Esophagus squamous epithelium (tissue), 5 donors: ENCODE results near the gene CNGA2. TPM values are rescaled to one million over a fixed set of nuclear protein-coding genes. Genes with fewer than 3 reads are reported as not detected.
A peak's percentile ranks its signal among the peaks of the same experiment; 100 is the strongest.
"Not testable (repeated sequence)": the region's sequence is repeated elsewhere in the genome, so short reads cannot be mapped to it uniquely, and the experiment has no call there.

Experiments used
- DNase-seq: peaks from one replicate; lab custom pipeline; 2025; lab: John Stamatoyannopoulos, UW
- H3K27ac ChIP-seq, 4 donors: fragments of 200-600 bp; sonication (generic); one replicate each; pipeline ENCODE4 v1.5.1; 2016 to 2019; ENCODE audit warnings: mild to moderate bottlenecking in 1 of 4
- H3K27me3 ChIP-seq, 4 donors: fragments of 200-600 bp; sonication (generic); 1 replicate in 3 of 4; 2 replicates in 1 of 4; pipeline versions ENCODE4 v1.5.1 to v1.6.0; 2017 to 2021; ENCODE audit warnings: antibody characterized with exemption in 1 of 4
- H3K36me3 ChIP-seq, 3 donors: fragments of 200-600 bp; sonication (generic); one replicate each; pipeline ENCODE4 v1.5.1; 2016 to 2019
- H3K4me1 ChIP-seq, 3 donors: fragments of 200-600 bp; sonication (generic); one replicate each; pipeline ENCODE4 v1.5.1; 2017 to 2019
- H3K4me3 ChIP-seq, 4 donors: fragments of 200-600 bp; sonication (generic); 1 replicate in 3 of 4; 2 replicates in 1 of 4; pipeline ENCODE4 v1.5.1; 2016 to 2019; ENCODE audit warnings: mild to moderate bottlenecking in 2 of 4, moderate library complexity in 1 of 4
- H3K9me3 ChIP-seq, 3 donors: fragments of 200-600 bp; sonication (generic); one replicate each; pipeline ENCODE4 v1.5.1; 2016 to 2019
- CTCF ChIP-seq, 6 experiments: fragments of 450-650 bp in 4 of 6; fragments of 200-600 bp in 2 of 6; sonication (generic) in 2 of 6; IDR thresholded peaks; one replicate each; pipeline ENCODE4 v1.5.1; 2016 to 2019; ENCODE audit warnings: antibody characterized with exemption in 6 of 6, mild to moderate bottlenecking in 4 of 6, moderate library complexity in 4 of 6
- POLR2A ChIP-seq, 4 donors: fragments of 450-650 bp; IDR thresholded peaks; one replicate each; pipeline ENCODE4 v1.6.1; 2017; ENCODE audit warnings: antibody characterized with exemption in 4 of 4, mild to moderate bottlenecking in 4 of 4, moderate library complexity in 3 of 4
- WGBS, 2 donors: methylation state at CpG; one replicate each; pipeline ENCODE4 v1.1.5; 2018; 5-methylcytosine and 5-hydroxymethylcytosine counted together
- intact Hi-C: fragments of 100-400 bp; cut with DNase I; formaldehyde crosslinking; loops from one replicate; pipeline ENCODE4 v1.15.0; 2022
- total RNA-seq, 4 donors: library from RNA; depleted of rRNA; stranded (reverse); fragments of >200 nt; gene quantifications; one replicate each; pipeline ENCODE4 v1.1.0, GENCODE V29; 2016
- donor health status: DM: yes; HTN: yes; CAD: no.

Gene CNGA2
- total RNA-seq, 4 donors from 2014 or later: not detected

GRCh38 chrX:151694661-151695582 lies 39.6 kb upstream of the CNGA2 start, which contains the start of gene PRRG3:
Gene PRRG3 (plus strand): TSS chrX:151695458. CDS start chrX:151698815, 3,357 bp downstream.
- Histone ChIP-seq H3K36me3 (no peaks in the 10 kb centered on the region), H3K4me3 (peak within 1 kb of the TSS; percentile 8 to 57 (median 27)), H3K27me3 (peaks cover 0 to 28% (median 0%) of the 10 kb centered on the region in 4 donors), H3K4me1 (peaks cover 0 to 6% (median 4%) of the 10 kb centered on the region in 3 donors), H3K27ac (peak within 1 kb of the TSS in 1 of 4 donors; percentile 9), H3K9me3 (no peaks in the 10 kb centered on the region)
- intact Hi-C loops: no loop called here
- TF ChIP-seq CTCF (IDR thresholded peaks at IDR 0.05) (no peak), POLR2A (IDR thresholded peaks at IDR 0.05) (no peak)
- no peak for DNase-seq
- WGBS, 2 donors: 37% methylated on average over 2 of the region's 100 CpGs; no CpG with 5 or more reads in 1 of the 2 donors

GRCh38 chrX:151695583-151696340 lies 38.8 kb upstream of the CNGA2 start:
- Histone ChIP-seq H3K27ac (no peak overlapping the region), H3K4me3 (peak overlapping the region in 3 of 4 donors; percentile 16 to 57 (median 38))
- no peak for TF ChIP-seq POLR2A (IDR thresholded peaks at IDR 0.05)

GRCh38 chrX:151697082-151697481 lies 37.5 kb upstream of the CNGA2 start:
- peaks cover 0 to 28% (median 0%) of the 10 kb centered on the region in 4 donors for H3K27me3 ChIP-seq
- intact Hi-C loops, DNase-seq, H3K4me1 ChIP-seq, H3K27ac ChIP-seq, H3K36me3 ChIP-seq, H3K4me3 ChIP-seq, H3K9me3 ChIP-seq: not testable (repeated sequence)
- WGBS, 2 donors: 90 to 91% methylated on average over 2 to 8 of the region's 8 CpGs

More at GRCh38 chrX:151695583-151696340, 38.8 kb upstream of the CNGA2 start:
- no peak for DNase-seq
- Histone ChIP-seq H3K36me3 (no peaks in the 10 kb centered on the region), H3K27me3 (peaks cover 0 to 28% (median 0%) of the 10 kb centered on the region in 4 donors), H3K4me1 (peaks cover 0 to 6% (median 4%) of the 10 kb centered on the region in 3 donors), H3K9me3 (no peaks in the 10 kb centered on the region)
- intact Hi-C loops: no loop called here
- 44% methylated on average over 17 of the region's 19 CpGs; no CpG with 5 or more reads in 1 of the 2 donors for WGBS, 2 donors

- H3K36me3 ChIP-seq: no peaks in the 10 kb centered on the region
- H3K27me3 ChIP-seq: peaks cover 0 to 28% (median 0%) of the 10 kb centered on the region in 4 donors
- no peak for TF ChIP-seq POLR2A (IDR thresholded peaks at IDR 0.05)
- no peak for TF ChIP-seq CTCF (IDR thresholded peaks at IDR 0.05)
- no peak overlapping the region for H3K27ac ChIP-seq
- H3K4me1 ChIP-seq: peaks cover 0 to 6% (median 4%) of the 10 kb centered on the region in 3 donors
- DNase-seq: no peak
- intact Hi-C loops: no loop called here
- no peak overlapping the region for H3K4me3 ChIP-seq
- 54 to 83% methylated on average over 1 to 4 of the region's 4 CpGs for WGBS, 2 donors
- no peaks in the 10 kb centered on the region for H3K9me3 ChIP-seq
Measured at GRCh38 chrX:151697522-151697921, 37.0 kb upstream of the CNGA2 start.

GRCh38 chrX:151698485-151698884 lies 36.1 kb upstream of the CNGA2 start:
- peaks cover 0 to 28% (median 0%) of the 10 kb centered on the region in 4 donors for H3K27me3 ChIP-seq
- WGBS, 2 donors: 48% methylated on average over 6 of the region's 6 CpGs; no CpG with 5 or more reads in 1 of the 2 donors
- H3K27ac ChIP-seq: no peak overlapping the region
- DNase-seq: no peak
- no peak overlapping the region for H3K4me3 ChIP-seq
- H3K9me3 ChIP-seq: no peaks in the 10 kb centered on the region
- intact Hi-C loops: no loop called here
- TF ChIP-seq CTCF (IDR thresholded peaks at IDR 0.05) (no peak), POLR2A (IDR thresholded peaks at IDR 0.05) (no peak)
- no peaks in the 10 kb centered on the region for H3K36me3 ChIP-seq
- peaks cover 0 to 6% (median 4%) of the 10 kb centered on the region in 3 donors for H3K4me1 ChIP-seq
